Activated CD4-positive, alpha-beta T cell treated with anti-CD3 and anti-CD28 coated beads, Interleukin-2, amount 10 ng/mL, durations not matched to agents 7 days and 5 days (primary cell): Measurements from ENCODE around the gene CS. TPM values are rescaled to one million over a fixed set of nuclear protein-coding genes. Genes with fewer than 3 reads are reported as not detected.
"Not testable (repeated sequence)": the region's sequence is repeated elsewhere in the genome, so short reads cannot be mapped to it uniquely, and the experiment has no call there.

Source experiments
- CTCF ChIA-PET: fragments of 350-600 bp; sonication (Branson Sonifier 250); formaldehyde crosslinking; loops from one replicate; lab custom pipeline; 2021; ENCODE audit warnings: antibody characterized with exemption; lab: Charles Lee
- POLR2A ChIA-PET: fragments of 350-600 bp; sonication (Branson Sonifier 250); formaldehyde crosslinking; loops from one replicate; lab custom pipeline; 2021; ENCODE audit warnings: antibody characterized with exemption; lab: Charles Lee
- DNase-seq: peaks from one replicate; pipeline ENCODE4 v3.0.0-alpha.2; 2020
- H3K27ac Mint-ChIP-seq: one replicate; pipeline ENCODE4 v1.8.0; 2021; ENCODE audit warnings: mild to moderate bottlenecking, moderate library complexity, mixed read lengths
- H3K27me3 Mint-ChIP-seq: one replicate; pipeline ENCODE4 v1.8.0; 2021; ENCODE audit warnings: mixed read lengths
- H3K36me3 Mint-ChIP-seq: one replicate; pipeline ENCODE4 v1.8.0; 2021; ENCODE audit warnings: low read depth, mixed read lengths
- H3K4me1 Mint-ChIP-seq: one replicate; pipeline ENCODE4 v1.8.0; 2021; ENCODE audit warnings: mixed read lengths
- H3K4me3 Mint-ChIP-seq: one replicate; pipeline ENCODE4 v1.8.0; 2021; ENCODE audit warnings: mild to moderate bottlenecking, moderate library complexity, mixed read lengths
- H3K9me3 Mint-ChIP-seq: one replicate; pipeline ENCODE4 v1.8.0; 2021; ENCODE audit warnings: mixed read lengths
- total RNA-seq, 2 experiments: library from RNA; stranded (reverse); gene quantifications; one replicate each; pipeline ENCODE4 v1.2.3, GENCODE V29; 2021

CS gene
- total RNA-seq, 2 experiments from 2014 or later, result 177 to 201 TPM

- Mint-ChIP-seq H3K9me3 (no peaks in the 10 kb centered on the region), H3K4me3 (no peak overlapping the region), H3K27ac (no peak overlapping the region), H3K4me1 (peaks cover 16% of the 10 kb centered on the region), H3K27me3 (no peaks in the 10 kb centered on the region), H3K36me3 (peaks cover 41% of the 10 kb centered on the region)
- POLR2A ChIA-PET, result no interaction called here
- no peak for DNase-seq
- CTCF ChIA-PET, result interaction anchor here (1.4 to 1.6 kb wide), 2 partner anchors 13 kb away, joined by 3 to 8 read pairs; partner anchors contain the start of gene ANKRD52
Observed at GRCh38 chr12:56271031-56271430, 29.1 kb downstream of the CS start.

GRCh38 chr12:56267443-56268071 lies 32.6 kb downstream of the CS start:
- H3K27ac Mint-ChIP-seq, result peak overlapping the region; percentile 78
- CTCF ChIA-PET, result interaction anchor here (0.8 to 4.1 kb wide), 19 partner anchors 11 to 369 kb away, joined by 3 to 44 read pairs (median 3); partner anchors contain the start of genes ANKRD52, RNF41, SMARCC2 and STAT2
- H3K4me1 Mint-ChIP-seq, result peaks cover 19% of the 10 kb centered on the region

DNA sequence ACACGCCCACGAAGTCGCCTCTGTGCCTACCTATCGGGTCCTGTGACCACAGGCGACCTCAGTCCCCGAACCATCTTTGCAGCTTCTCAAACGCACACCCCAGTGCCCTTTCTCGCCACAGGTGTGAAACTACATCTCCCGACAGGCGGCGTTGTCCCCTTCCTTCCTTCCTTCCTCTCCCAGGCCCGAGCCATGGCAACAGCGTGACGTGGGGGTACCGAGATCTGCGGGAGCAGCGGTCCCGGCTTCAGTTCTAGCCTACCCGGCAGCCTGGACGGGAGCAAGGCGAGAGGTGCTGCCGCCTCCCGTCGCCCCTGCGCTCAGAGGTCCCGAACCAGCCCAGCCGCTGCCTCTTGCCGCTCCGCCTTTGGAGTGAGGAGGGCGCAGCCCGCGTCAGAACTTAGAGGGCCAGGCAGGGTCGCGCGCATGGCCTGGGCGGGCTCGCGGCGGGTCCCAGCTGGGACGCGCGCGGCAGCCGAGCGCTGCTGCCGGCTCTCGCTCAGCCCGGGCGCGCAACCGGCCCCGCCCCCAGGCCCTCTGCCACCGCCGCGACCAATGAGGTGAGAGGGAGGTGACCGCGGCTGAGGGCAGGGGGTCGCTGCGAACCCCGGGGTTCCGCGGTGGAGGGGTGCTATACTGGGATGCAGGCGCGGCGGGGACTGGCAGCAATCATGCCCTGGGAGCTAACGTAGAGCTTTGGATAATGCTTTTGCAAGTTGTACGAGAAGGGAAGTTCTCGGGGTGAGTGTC lies 33.3 kb downstream of the CS start, which contains the start of gene COQ10A:
Gene COQ10A (plus strand): TSS at position 250 of the 750 bp plus-strand sequence. CDS start 177 bp downstream, at position 427.
- ChIA-PET CTCF (interaction anchor here (0.8 to 4.1 kb wide), 22 partner anchors 10 to 370 kb away, joined by 3 to 44 read pairs (median 3); partner anchors contain the start of genes ANKRD52, RNF41, SMARCC2 and STAT2), POLR2A (no interaction called here)
- Mint-ChIP-seq H3K27me3 (no peaks in the 10 kb centered on the region), H3K4me1 (peaks cover 19% of the 10 kb centered on the region), H3K4me3 (peak within 1 kb of the TSS; percentile 91), H3K27ac (peak within 1 kb of the TSS; percentile 84), H3K36me3 (peaks cover 13% of the 10 kb centered on the region), H3K9me3 (no peaks in the 10 kb centered on the region)
- peak; percentile 91 for DNase-seq

More at GRCh38 chr12:56267443-56268071, 32.6 kb downstream of the CS start:
- POLR2A ChIA-PET, result no interaction called here
- no peak for DNase-seq
- H3K4me3 Mint-ChIP-seq, result peak overlapping the region; percentile 91
- no peaks in the 10 kb centered on the region for H3K9me3 Mint-ChIP-seq
- peaks cover 20% of the 10 kb centered on the region for H3K36me3 Mint-ChIP-seq
- H3K27me3 Mint-ChIP-seq, result no peaks in the 10 kb centered on the region

DNA sequence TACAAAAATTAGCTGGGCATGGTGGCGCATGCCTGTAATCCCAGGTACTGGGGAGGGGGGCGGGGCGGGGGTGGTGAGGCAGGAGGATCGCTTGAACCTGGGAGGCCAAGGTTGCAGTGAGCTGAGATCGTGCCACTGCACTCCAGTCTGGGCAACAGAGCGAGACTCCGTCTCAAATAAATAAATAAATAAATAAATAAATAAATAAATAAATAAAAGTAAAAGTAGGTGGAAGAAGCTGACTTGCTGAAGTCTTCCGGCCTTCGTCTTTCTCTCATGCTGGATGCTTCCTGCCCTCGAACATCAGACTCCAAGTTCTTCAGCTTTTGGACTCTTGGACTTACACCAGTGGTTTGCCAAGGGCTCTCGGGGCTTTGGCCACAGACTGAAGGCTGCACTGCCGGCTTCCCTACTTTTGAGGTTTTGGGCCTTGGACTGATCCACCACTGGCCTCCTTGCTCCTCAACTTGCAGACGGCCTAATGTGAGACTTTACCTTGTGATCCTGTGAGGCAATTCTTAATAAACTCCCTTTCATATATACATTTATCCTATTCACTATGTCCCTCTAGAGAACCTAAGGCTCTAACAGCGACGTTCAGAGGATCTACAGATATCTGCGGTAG lies 34.0 kb downstream of the CS start:
- POLR2A ChIA-PET, DNase-seq, H3K9me3 Mint-ChIP-seq, H3K36me3 Mint-ChIP-seq, H3K27me3 Mint-ChIP-seq: not testable (repeated sequence)
- Mint-ChIP-seq H3K27ac (peak overlapping the region; percentile 84), H3K4me3 (peak overlapping the region; percentile 91), H3K4me1 (peaks cover 19% of the 10 kb centered on the region)
- CTCF ChIA-PET, result interaction anchor here (0.8 to 4.1 kb wide), 14 partner anchors 9 to 370 kb away, joined by 3 to 44 read pairs (median 3); partner anchors contain the start of genes ANKRD52 and RNF41

DNA sequence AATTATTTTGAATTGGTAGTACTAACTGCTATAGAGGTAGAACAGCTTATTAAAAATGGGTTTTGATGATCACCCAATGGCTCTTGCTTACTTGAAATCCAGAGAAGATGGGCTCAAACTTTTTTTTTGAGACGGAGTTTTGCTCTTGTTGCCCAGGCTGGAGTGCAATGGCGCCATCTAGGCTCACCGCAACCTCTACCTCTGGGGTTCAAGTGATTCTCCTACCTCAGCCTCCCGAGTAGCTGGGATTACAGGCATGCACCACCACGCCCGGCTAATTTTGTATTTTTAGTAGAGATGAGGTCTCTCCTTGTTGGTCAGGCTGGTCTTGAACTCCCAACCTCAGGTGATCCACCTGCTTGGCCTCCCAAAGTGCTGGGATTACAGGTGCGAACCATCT lies 37.2 kb downstream of the CS start:
- H3K4me1 Mint-ChIP-seq, result peaks cover 25% of the 10 kb centered on the region
- DNase-seq, result peak; percentile 17
- ChIA-PET POLR2A (interaction anchor here (0.6 kb wide), 1 partner anchor 97 kb away, joined by 6 read pairs; no protein-coding TSS in a partner anchor), CTCF (interaction anchor here (0.6 to 1.6 kb wide), 5 partner anchors 11 to 257 kb away, joined by 3 to 5 read pairs (median 3); partner anchors contain the start of gene SMARCC2)
- not testable (repeated sequence) for H3K27me3 Mint-ChIP-seq, H3K27ac Mint-ChIP-seq, H3K36me3 Mint-ChIP-seq, H3K4me3 Mint-ChIP-seq, H3K9me3 Mint-ChIP-seq

DNA sequence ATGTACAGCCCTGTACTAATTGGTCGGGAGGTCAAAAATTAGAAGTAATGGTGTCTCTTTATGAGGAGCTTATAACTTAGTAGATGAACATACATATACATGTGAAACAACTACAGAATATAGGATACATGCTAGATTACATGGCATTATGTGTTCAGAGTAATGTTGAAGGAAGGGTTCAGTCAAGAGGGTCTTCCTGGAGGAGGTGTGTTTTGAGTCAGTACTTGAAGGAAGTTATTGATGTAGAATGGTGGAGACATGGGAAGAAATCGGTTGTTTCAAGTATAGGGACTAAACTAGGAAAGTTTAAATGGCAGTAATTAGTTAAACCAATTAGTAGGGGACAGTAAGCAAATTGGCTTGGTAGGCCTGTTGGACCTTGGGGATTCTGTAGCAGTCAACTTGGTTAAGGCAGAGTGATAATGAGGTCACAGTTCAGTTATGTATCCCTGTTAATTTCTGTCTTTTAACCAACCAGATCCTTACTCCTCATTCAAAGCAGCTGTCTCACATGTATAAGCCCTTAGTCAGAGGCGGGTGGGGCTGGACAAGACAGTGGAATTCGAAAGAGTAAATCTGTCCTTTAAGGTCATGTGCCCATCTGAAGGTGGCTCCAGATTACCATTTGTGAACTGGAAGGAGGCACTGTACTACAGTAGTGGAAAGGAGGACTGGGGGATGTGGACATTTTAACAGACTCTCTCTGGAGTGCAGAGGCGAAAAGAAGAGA lies 38.5 kb downstream of the CS start:
- H3K27me3 Mint-ChIP-seq, result no peaks in the 10 kb centered on the region
- ChIA-PET POLR2A (no interaction called here), CTCF (interaction anchor here (0.7 to 1.4 kb wide), 3 partner anchors 10 to 186 kb away, joined by 3 to 4 read pairs (median 3); partner anchors contain the start of gene SMARCC2)
- H3K4me1 Mint-ChIP-seq, result peaks cover 22% of the 10 kb centered on the region
- peaks cover 3% of the 10 kb centered on the region for H3K36me3 Mint-ChIP-seq
- H3K4me3 Mint-ChIP-seq, result no peak overlapping the region
- no peaks in the 10 kb centered on the region for H3K9me3 Mint-ChIP-seq
- no peak overlapping the region for H3K27ac Mint-ChIP-seq
- DNase-seq, result no peak

- H3K4me1 Mint-ChIP-seq, result peaks cover 22% of the 10 kb centered on the region
- H3K4me3 Mint-ChIP-seq, result no peak overlapping the region
- H3K9me3 Mint-ChIP-seq, result no peaks in the 10 kb centered on the region
- no peak for DNase-seq
- CTCF ChIA-PET, result interaction anchor here (0.6 to 1.4 kb wide), 2 partner anchors 46 to 72 kb away, joined by 3 to 4 read pairs; partner anchors contain the start of gene SMARCC2
- H3K27me3 Mint-ChIP-seq, result no peaks in the 10 kb centered on the region
- H3K27ac Mint-ChIP-seq, result no peak overlapping the region
- H3K36me3 Mint-ChIP-seq, result peaks cover 7% of the 10 kb centered on the region
- POLR2A ChIA-PET, result no interaction called here
Observed at GRCh38 chr12:56260921-56261320, 39.2 kb downstream of the CS start.

DNA sequence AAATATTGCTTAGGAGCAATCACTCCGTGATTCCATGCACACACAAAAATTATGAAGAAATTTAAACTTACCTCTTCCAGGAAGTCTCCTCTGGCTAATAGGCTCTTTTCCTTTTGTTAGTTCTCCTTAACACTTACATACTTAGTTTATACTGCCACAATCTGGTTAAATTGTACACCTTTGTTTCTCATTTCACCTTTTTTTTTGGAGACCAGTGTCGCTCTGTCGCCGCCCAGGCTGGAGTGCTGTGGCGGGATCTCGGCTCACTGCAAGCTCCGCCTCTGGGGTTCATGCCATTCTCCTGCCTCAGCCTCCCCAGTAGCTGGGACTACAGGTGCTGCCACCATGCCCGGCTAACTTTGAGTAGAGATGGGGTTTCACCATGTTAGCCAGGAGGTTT lies 39.8 kb downstream of the CS start:
- Mint-ChIP-seq H3K4me1 (peaks cover 20% of the 10 kb centered on the region), H3K4me3 (no peak overlapping the region), H3K9me3 (no peaks in the 10 kb centered on the region), H3K27me3 (no peaks in the 10 kb centered on the region), H3K27ac (no peak overlapping the region), H3K36me3 (peaks cover 7% of the 10 kb centered on the region)
- POLR2A ChIA-PET, result no interaction called here
- CTCF ChIA-PET, result interaction anchor here (0.6 to 1.4 kb wide), 2 partner anchors 45 to 71 kb away, joined by 3 to 4 read pairs; partner anchors contain the start of gene SMARCC2
- no peak for DNase-seq

DNA sequence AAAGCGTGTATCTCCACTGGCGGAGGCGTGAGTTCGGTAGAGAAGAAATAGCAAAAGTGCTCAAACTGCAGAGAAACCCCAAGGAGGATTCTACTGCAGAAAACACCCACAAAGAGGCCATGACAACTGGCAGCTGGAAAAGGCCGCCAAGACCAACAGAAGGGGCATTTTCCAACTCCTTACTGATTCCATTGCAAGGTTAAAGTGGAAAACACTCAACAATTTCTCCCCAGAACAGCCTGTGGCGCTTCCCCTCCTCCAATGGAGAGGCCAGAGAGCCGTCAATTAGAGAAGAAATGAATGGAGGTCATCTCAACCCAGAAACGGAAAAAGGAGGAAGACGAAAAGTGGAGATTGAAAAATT lies 41.3 kb downstream of the CS start:
- DNase-seq, result no peak
- CTCF ChIA-PET, result interaction anchor here (0.7 to 4.9 kb wide), 20 partner anchors 9 to 529 kb away, joined by 3 to 44 read pairs (median 6); partner anchors contain the start of genes COQ10A, ESYT1, RNF41 and SMARCC2
- Mint-ChIP-seq H3K27me3 (no peaks in the 10 kb centered on the region), H3K4me3 (peak overlapping the region; percentile 83), H3K36me3 (peaks cover 16% of the 10 kb centered on the region), H3K9me3 (no peaks in the 10 kb centered on the region), H3K4me1 (peaks cover 19% of the 10 kb centered on the region), H3K27ac (peak overlapping the region; percentile 84)
- POLR2A ChIA-PET, result no interaction called here

GRCh38 chr12:56258068-56258819 lies 41.9 kb downstream of the CS start, which contains the start of gene ANKRD52:
ANKRD52 (minus strand) TSS chr12:56258384; CDS start chr12:56258269, 115 bp downstream.
- H3K4me1 Mint-ChIP-seq, result peaks cover 19% of the 10 kb centered on the region
- peak; percentile 76 for DNase-seq
- peak within 1 kb of the TSS; percentile 88 for H3K4me3 Mint-ChIP-seq
- peak within 1 kb of the TSS; percentile 88 for H3K27ac Mint-ChIP-seq
- POLR2A ChIA-PET, result no interaction called here
- H3K27me3 Mint-ChIP-seq, result no peaks in the 10 kb centered on the region
- CTCF ChIA-PET, result interaction anchor here (0.6 to 4.9 kb wide), 32 partner anchors 9 to 529 kb away, joined by 3 to 44 read pairs (median 4); partner anchors contain the start of genes COQ10A, CS, ESYT1 and RNF41
- peaks cover 22% of the 10 kb centered on the region for H3K36me3 Mint-ChIP-seq
- no peaks in the 10 kb centered on the region for H3K9me3 Mint-ChIP-seq

GRCh38 chr12:56257491-56258067 lies 42.6 kb downstream of the CS start:
- ChIA-PET CTCF (interaction anchor here (0.6 to 4.9 kb wide), 29 partner anchors 8 to 528 kb away, joined by 3 to 44 read pairs (median 5); partner anchors contain the start of genes COQ10A, CS, ESYT1 and RNF41), POLR2A (no interaction called here)
- peak; percentile 12 for DNase-seq
- peaks cover 19% of the 10 kb centered on the region for H3K4me1 Mint-ChIP-seq
- peak overlapping the region; percentile 88 for H3K4me3 Mint-ChIP-seq
- H3K36me3 Mint-ChIP-seq, result peaks cover 28% of the 10 kb centered on the region
- no peaks in the 10 kb centered on the region for H3K27me3 Mint-ChIP-seq
- peak overlapping the region; percentile 88 for H3K27ac Mint-ChIP-seq
- H3K9me3 Mint-ChIP-seq, result no peaks in the 10 kb centered on the region
